ENCODE data around the gene RPS6KB2.
"Not testable (repeated sequence)": the region's sequence is repeated elsewhere in the genome, so short reads cannot be mapped to it uniquely, and the experiment has no call there.

Gene RPS6KB2

GRCh38 chr11:67468759-67469507 is 40.6 kb downstream of the RPS6KB2 start, which contains the start of gene TMEM134:
Gene TMEM134 (minus strand): TSS chr11:67469251. CDS start chr11:67469192, 59 bp downstream.
- DNase-seq: peak; percentile 93

DNA sequence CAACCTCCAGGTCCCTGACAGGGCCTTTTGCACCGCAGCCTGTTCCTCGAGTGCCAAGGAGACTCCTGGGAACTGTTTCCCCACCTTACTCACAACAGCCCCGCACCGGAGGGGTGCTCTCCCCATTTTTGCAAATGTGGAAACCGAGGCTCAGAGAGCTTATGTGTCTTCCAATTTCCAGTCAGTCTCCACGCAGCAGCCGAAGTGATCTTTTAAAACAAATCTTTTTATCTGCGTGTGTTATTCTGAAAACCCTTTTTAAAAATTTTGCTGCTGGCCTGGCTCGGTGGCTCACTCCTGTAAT is 41.2 kb downstream of the RPS6KB2 start:
- no peak for DNase-seq

- no peak for DNase-seq
Observed at GRCh38 chr11:67470337-67471002, 42.2 kb downstream of the RPS6KB2 start.

- no peak for DNase-seq
Observed at GRCh38 chr11:67472882-67473281, 44.6 kb downstream of the RPS6KB2 start.

GRCh38 chr11:67476692-67477091 is 48.4 kb downstream of the RPS6KB2 start:
- DNase-seq: not testable (repeated sequence)

GRCh38 chr11:67477344-67478050 is 49.2 kb downstream of the RPS6KB2 start:
- DNase-seq: not testable (repeated sequence)

GRCh38 chr11:67482275-67482826 is 54.1 kb downstream of the RPS6KB2 start:
- peak; percentile 26 for DNase-seq

DNA sequence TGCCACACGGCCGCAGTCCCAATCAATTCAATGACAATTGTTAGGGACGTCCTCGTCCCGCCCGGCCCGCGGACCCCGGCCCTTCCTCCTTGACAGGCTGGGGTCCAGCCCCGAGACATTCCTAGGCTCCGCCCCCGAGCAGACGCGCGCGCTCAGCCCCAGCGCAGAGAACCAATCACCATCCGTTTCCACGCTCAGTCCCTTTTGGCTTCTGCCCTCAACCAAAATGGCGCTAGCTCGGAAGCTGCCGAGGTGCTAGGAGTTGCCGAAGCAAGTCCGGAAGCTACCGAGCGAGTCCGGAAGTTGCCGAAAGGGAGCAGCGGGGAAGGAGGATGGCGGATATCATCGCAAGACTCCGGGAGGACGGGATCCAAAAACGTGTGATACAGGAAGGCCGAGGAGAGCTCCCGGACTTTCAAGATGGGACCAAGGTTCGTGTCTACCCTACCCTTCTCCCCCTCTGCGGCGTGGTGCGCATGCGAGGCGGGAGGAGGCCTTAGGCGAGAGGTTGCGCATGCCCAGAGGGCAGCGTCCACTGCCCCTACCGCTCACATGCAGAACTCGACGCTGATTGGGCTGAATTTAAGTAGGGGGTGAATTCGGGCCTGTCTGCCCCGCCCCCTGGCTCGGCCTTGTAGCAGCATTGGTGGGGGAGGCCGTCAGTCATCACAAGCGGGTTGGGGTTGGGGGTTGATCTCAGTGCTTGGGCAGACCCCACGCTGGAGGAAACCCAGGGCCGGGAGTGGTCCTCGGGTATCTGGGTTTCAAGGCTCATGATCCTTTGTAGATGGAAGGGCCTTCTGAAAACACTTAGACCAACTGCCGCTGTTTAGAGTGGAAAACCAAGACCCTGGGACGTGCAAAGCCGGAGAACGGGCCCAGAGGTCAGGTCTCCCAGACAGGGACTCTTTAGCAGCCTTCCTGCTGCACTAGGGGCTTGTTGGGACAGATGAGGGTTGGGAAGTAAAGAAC is 54.8 kb downstream of the RPS6KB2 start, which contains the start of gene AIP:
AIP (plus strand) TSS at position 200 of the 972 bp plus-strand sequence; CDS start at position 333, 133 bp downstream.
- peak; percentile 98 for DNase-seq

- peak; percentile 58 for DNase-seq
Observed at GRCh38 chr11:67483831-67484665, 55.8 kb downstream of the RPS6KB2 start.

GRCh38 chr11:67484847-67485311 is 56.6 kb downstream of the RPS6KB2 start:
- DNase-seq: peak; percentile 85
